NK-92 treated with Interleukin-12 subunit alpha and Interleukin-12 subunit beta, amount 100 ng/mL, for 24 hours (cell line): ENCODE measurements around the gene KATNBL1.
A peak's percentile ranks its signal among the peaks of the same experiment; 100 is the strongest.

ENCODE experiments used
- DNase-seq: peaks from one replicate; lab custom pipeline; 2025; lab: John Stamatoyannopoulos, UW

The KATNBL1 gene

GRCh38 chr15:34209421-34210282 lies at the start of gene KATNBL1:
KATNBL1 (minus strand) TSS chr15:34210096; CDS start chr15:34163676, 46,420 bp downstream.
- peak; percentile 97 for DNase-seq

- no peak for DNase-seq
Observed at GRCh38 chr15:34259566-34259965, 49.7 kb upstream of the KATNBL1 start.

- DNase-seq = no peak
Observed at GRCh38 chr15:34258151-34258550, 48.3 kb upstream of the KATNBL1 start.

- DNase-seq = no peak
Observed at GRCh38 chr15:34252545-34252944, 42.6 kb upstream of the KATNBL1 start.

- no peak for DNase-seq
Observed at GRCh38 chr15:34248190-34248589, 38.3 kb upstream of the KATNBL1 start.

GRCh38 chr15:34246276-34246976 lies 36.5 kb upstream of the KATNBL1 start:
- DNase-seq = no peak

- no peak for DNase-seq
Observed at GRCh38 chr15:34243226-34243625, 33.3 kb upstream of the KATNBL1 start.

GRCh38 chr15:34242331-34242710 lies 32.4 kb upstream of the KATNBL1 start:
- no peak for DNase-seq

GRCh38 chr15:34241376-34242330 lies 31.8 kb upstream of the KATNBL1 start:
- no peak for DNase-seq

- no peak for DNase-seq
Observed at GRCh38 chr15:34240537-34240936, 30.6 kb upstream of the KATNBL1 start.

- DNase-seq = peak; percentile 55
Observed at GRCh38 chr15:34239151-34239808, 29.4 kb upstream of the KATNBL1 start.

GRCh38 chr15:34233614-34234013 lies 23.7 kb upstream of the KATNBL1 start:
- no peak for DNase-seq

GRCh38 chr15:34223904-34224596 lies 14.2 kb upstream of the KATNBL1 start:
- DNase-seq = no peak

GRCh38 chr15:34217587-34218225 lies 7.8 kb upstream of the KATNBL1 start:
- no peak for DNase-seq

GRCh38 chr15:34216527-34217270 lies 6.8 kb upstream of the KATNBL1 start:
- DNase-seq = no peak

- DNase-seq = no peak
Observed at GRCh38 chr15:34214135-34214534, 4.2 kb upstream of the KATNBL1 start.

- no peak for DNase-seq
Observed at GRCh38 chr15:34213690-34214089, 3.8 kb upstream of the KATNBL1 start.

GRCh38 chr15:34206011-34206410 lies 3.9 kb downstream of the KATNBL1 start:
- DNase-seq = no peak

GRCh38 chr15:34203936-34204335 lies 6.0 kb downstream of the KATNBL1 start:
- DNase-seq = no peak

GRCh38 chr15:34203305-34203704 lies 6.6 kb downstream of the KATNBL1 start:
- no peak for DNase-seq
